Measurements from ENCODE around the gene SPRYD3. TPM values are rescaled to one million over a fixed set of nuclear protein-coding genes. Genes with fewer than 3 reads are reported as not detected.

Gene SPRYD3
- total RNA-seq, 1 donor from 2014 or later = 28.3 TPM

DNA sequence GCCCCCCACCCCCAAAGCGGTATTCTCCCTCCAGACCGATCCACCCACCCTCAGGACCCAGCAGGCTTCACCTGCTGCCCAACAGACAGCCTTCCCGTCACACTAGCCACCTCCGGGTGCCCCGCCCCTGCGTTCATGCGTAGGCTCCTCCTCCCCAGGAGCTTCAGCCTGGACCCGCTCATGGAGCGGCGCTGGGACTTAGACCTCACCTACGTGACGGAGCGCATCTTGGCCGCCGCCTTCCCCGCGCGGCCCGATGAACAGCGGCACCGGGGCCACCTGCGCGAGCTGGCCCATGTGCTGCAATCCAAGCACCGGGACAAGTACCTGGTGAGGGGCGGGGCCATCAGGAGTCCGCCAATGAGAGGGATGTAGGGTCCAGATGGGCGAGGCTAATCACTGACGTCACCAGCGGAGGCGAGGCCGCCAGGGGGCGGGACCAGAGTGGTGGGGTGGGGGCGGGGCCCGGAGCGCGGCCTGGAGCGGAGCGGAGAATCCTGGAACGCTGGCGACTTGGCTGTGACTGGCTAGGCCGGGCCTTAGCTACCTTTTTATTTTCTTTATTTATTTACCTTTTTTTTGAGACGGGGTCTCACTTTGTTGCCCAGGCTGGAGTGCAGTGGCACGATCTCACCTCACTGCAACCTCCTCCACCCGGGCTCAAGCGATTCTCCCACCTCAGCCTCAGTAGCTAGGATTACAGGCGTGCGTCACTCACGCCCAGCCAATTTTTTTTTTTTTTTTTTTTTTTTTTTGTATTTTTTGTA lies 24.9 kb downstream of the SPRYD3 start:
- Mint-ChIP-seq H3K36me3 (ENCODE audit: unreplicated experiment) (peaks cover 15% of the 10 kb centered on the region), H3K27me3 (ENCODE audit: unreplicated experiment) (no peaks in the 10 kb centered on the region), H3K9me3 (ENCODE audit: unreplicated experiment) (no peaks in the 10 kb centered on the region), H3K4me3 (ENCODE audit: unreplicated experiment) (peak overlapping the region; percentile 81), H3K27ac (ENCODE audit: unreplicated experiment) (peak overlapping the region; percentile 98), H3K4me1 (ENCODE audit: unreplicated experiment) (peaks cover 60% of the 10 kb centered on the region)
- TF ChIP-seq, protein P1, sequence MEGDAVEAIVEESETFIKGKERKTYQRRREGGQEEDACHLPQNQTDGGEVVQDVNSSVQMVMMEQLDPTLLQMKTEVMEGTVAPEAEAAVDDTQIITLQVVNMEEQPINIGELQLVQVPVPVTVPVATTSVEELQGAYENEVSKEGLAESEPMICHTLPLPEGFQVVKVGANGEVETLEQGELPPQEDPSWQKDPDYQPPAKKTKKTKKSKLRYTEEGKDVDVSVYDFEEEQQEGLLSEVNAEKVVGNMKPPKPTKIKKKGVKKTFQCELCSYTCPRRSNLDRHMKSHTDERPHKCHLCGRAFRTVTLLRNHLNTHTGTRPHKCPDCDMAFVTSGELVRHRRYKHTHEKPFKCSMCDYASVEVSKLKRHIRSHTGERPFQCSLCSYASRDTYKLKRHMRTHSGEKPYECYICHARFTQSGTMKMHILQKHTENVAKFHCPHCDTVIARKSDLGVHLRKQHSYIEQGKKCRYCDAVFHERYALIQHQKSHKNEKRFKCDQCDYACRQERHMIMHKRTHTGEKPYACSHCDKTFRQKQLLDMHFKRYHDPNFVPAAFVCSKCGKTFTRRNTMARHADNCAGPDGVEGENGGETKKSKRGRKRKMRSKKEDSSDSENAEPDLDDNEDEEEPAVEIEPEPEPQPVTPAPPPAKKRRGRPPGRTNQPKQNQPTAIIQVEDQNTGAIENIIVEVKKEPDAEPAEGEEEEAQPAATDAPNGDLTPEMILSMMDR (IDR thresholded peaks at IDR 0.05) = no peak
- peak; percentile 91 for DNase-seq (ENCODE audit: extremely low spot score, unreplicated experiment)

DNA sequence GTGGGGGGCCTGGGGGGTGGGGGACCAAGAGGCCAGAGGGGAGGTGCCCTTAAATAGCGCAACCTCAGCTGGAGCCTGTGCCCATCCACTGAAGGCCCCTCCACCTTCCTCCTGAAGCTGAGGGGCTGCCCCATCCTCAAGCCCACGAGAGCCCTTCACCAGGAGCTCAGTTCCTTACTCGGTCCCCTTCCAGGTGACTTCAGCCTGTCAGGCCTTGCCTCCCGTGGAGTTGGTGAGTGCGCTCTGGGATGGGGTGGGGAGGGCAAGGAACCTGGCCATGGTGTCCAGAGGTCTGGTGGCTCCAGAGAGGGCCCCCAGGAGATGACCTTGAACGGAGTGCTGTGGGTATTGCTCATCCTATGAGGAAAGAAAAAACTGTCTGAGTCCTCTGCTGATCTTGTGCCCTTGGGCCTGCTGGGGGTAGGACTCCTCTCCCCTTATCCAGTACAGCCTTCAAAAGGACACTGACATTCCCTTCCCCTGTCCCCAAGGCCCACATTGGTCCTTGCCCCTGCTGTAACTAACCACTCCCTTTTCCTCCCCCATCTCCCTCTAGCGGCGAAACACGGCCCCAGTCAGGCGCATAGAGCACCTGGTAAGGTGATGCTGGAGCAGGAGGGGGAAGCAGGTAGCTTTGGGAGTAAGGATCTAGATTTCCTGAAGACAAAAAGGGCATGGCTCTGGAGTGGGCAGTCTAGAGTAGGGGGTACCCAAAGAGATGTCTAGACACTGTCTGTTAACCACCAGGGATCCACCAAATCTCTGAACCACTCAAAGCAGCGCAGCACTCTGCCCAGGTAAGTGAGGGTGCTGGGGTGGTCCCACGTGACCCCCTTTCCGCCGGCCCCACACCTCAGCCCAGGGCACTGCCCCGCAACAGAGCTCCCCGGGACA lies 25.7 kb downstream of the SPRYD3 start:
- H3K27me3 Mint-ChIP-seq (ENCODE audit: unreplicated experiment) = no peaks in the 10 kb centered on the region
- H3K27ac Mint-ChIP-seq (ENCODE audit: unreplicated experiment) = peak overlapping the region; percentile 98
- peaks cover 68% of the 10 kb centered on the region for H3K4me1 Mint-ChIP-seq (ENCODE audit: unreplicated experiment)

GRCh38 chr12:53052419-53053217 lies 26.6 kb downstream of the SPRYD3 start:
- peak overlapping the region; percentile 83 for H3K4me3 Mint-ChIP-seq (ENCODE audit: unreplicated experiment)
- peak; percentile 91 for DNase-seq (ENCODE audit: extremely low spot score, unreplicated experiment)
- peaks cover 11% of the 10 kb centered on the region for H3K36me3 Mint-ChIP-seq (ENCODE audit: unreplicated experiment)
- TF ChIP-seq, protein P1 (IDR thresholded peaks at IDR 0.05) = no peak
- peaks cover 73% of the 10 kb centered on the region for H3K4me1 Mint-ChIP-seq (ENCODE audit: unreplicated experiment)
- peak overlapping the region; percentile 98 for H3K27ac Mint-ChIP-seq (ENCODE audit: unreplicated experiment)
- no peaks in the 10 kb centered on the region for H3K9me3 Mint-ChIP-seq (ENCODE audit: unreplicated experiment)
- no peaks in the 10 kb centered on the region for H3K27me3 Mint-ChIP-seq (ENCODE audit: unreplicated experiment)

More for the DNA sequence above, 25.7 kb downstream of the SPRYD3 start:
- no peak for DNase-seq (ENCODE audit: extremely low spot score, unreplicated experiment)
- H3K9me3 Mint-ChIP-seq (ENCODE audit: unreplicated experiment) = no peaks in the 10 kb centered on the region
- TF ChIP-seq, protein P1 (IDR thresholded peaks at IDR 0.05) = peak; percentile 56
- peaks cover 15% of the 10 kb centered on the region for H3K36me3 Mint-ChIP-seq (ENCODE audit: unreplicated experiment)
- H3K4me3 Mint-ChIP-seq (ENCODE audit: unreplicated experiment) = peak overlapping the region; percentile 81

GRCh38 chr12:53051881-53052412 lies 27.2 kb downstream of the SPRYD3 start:
- peak overlapping the region; percentile 98 for H3K27ac Mint-ChIP-seq (ENCODE audit: unreplicated experiment)
- H3K4me1 Mint-ChIP-seq (ENCODE audit: unreplicated experiment) = peaks cover 72% of the 10 kb centered on the region
- no peak for DNase-seq (ENCODE audit: extremely low spot score, unreplicated experiment)

More at GRCh38 chr12:53051881-53052412, 27.2 kb downstream of the SPRYD3 start:
- no peaks in the 10 kb centered on the region for H3K27me3 Mint-ChIP-seq (ENCODE audit: unreplicated experiment)
- peaks cover 8% of the 10 kb centered on the region for H3K36me3 Mint-ChIP-seq (ENCODE audit: unreplicated experiment)
- TF ChIP-seq, protein P1 (IDR thresholded peaks at IDR 0.05) = no peak
- H3K4me3 Mint-ChIP-seq (ENCODE audit: unreplicated experiment) = peak overlapping the region; percentile 83
- H3K9me3 Mint-ChIP-seq (ENCODE audit: unreplicated experiment) = no peaks in the 10 kb centered on the region

Data from osteocyte (in vitro differentiated cells).